HepG2 (cell line): Measurements from ENCODE around the gene CYSRT1. TPM values are rescaled to one million over a fixed set of nuclear protein-coding genes. Genes with fewer than 3 reads are reported as not detected.

Source experiments
- CHD4 ChIP-seq: fragments of 200-600 bp; sonication (generic); IDR thresholded peaks from 2 replicates; pipeline ENCODE4 v1.7.0; 2017; ENCODE audit warnings: mild to moderate bottlenecking, low read length, borderline replicate concordance
- FIP1L1 ChIP-seq: fragments of 200-400 bp; formaldehyde crosslinking; IDR thresholded peaks from 2 replicates; pipeline ENCODE4 v1.6.1; 2018; ENCODE audit warnings: low read depth, mild to moderate bottlenecking, low read length, moderate library complexity, borderline replicate concordance; ENCODE audit not compliant: insufficient read depth
- HOXA7 ChIP-seq: sonication (generic); formaldehyde crosslinking; IDR thresholded peaks from 2 replicates; pipeline ENCODE4 v1.8.1; 2022; ENCODE audit warnings: mild to moderate bottlenecking, missing genetic modification reagents, moderate library complexity
- IRF2 ChIP-seq: IDR thresholded peaks from 2 replicates; pipeline ENCODE4 v1.6.1; 2018; ENCODE audit warnings: missing genetic modification reagents, missing compliant biosample characterization
- MAZ ChIP-seq, 2 experiments: sonication (generic) in 1 of 2; formaldehyde crosslinking in 1 of 2; IDR thresholded peaks; 2 replicates each; pipeline versions ENCODE4 v1.5.0 to v1.6.1; 2012 to 2020; ENCODE audit warnings: low read depth in 2 of 2, mild to moderate bottlenecking in 2 of 2, borderline replicate concordance in 1 of 2, improper control_type of control experiment in 1 of 2, low read length in 1 of 2, missing genetic modification reagents in 1 of 2, moderate library complexity in 1 of 2
- NCOA1 ChIP-seq: sonication (generic); formaldehyde crosslinking; IDR thresholded peaks from 2 replicates; pipeline ENCODE4 v1.9.0; 2021; ENCODE audit warnings: missing genetic modification reagents
- SALL2 ChIP-seq: sonication (generic); formaldehyde crosslinking; IDR thresholded peaks from 2 replicates; pipeline ENCODE4 v1.8.1; 2023; ENCODE audit warnings: mild to moderate bottlenecking, missing genetic modification reagents, inconsistent platforms
- SMAD1 ChIP-seq: sonication (generic); formaldehyde crosslinking; IDR thresholded peaks from 2 replicates; pipeline ENCODE4 v1.4.0; 2020; ENCODE audit warnings: missing genetic modification reagents, low read depth, mild to moderate bottlenecking, borderline replicate concordance
- SMC3 ChIP-seq: IDR thresholded peaks from 2 replicates; pipeline ENCODE4 v1.6.1; 2011; ENCODE audit warnings: low read length, improper control_type of control experiment
- SRSF1 ChIP-seq: fragments of 200-400 bp; formaldehyde crosslinking; optimal IDR thresholded peaks from 2 replicates; pipeline ENCODE3; 2017; ENCODE audit warnings: mild to moderate bottlenecking, low read depth, low read length, moderate library complexity
- SRSF9 ChIP-seq: fragments of 200-400 bp; formaldehyde crosslinking; IDR thresholded peaks from 2 replicates; pipeline ENCODE4 v1.6.1; 2018; ENCODE audit warnings: borderline replicate concordance, mild to moderate bottlenecking, low read depth, low read length; ENCODE audit not compliant: insufficient read depth, poor library complexity, severe bottlenecking
- TAF15 ChIP-seq: fragments of 200-400 bp; formaldehyde crosslinking; IDR thresholded peaks from one replicate; pipeline ENCODE4 v1.6.1; 2018; ENCODE audit warnings: mild to moderate bottlenecking, low read depth, low read length; ENCODE audit not compliant: poor library complexity, severe bottlenecking
- TEAD2 ChIP-seq: sonication (generic); formaldehyde crosslinking; IDR thresholded peaks from 2 replicates; pipeline ENCODE4 v1.9.0; 2021; ENCODE audit warnings: missing genetic modification reagents
- ZBTB39 ChIP-seq: sonication (generic); formaldehyde crosslinking; IDR thresholded peaks from 2 replicates; pipeline ENCODE4 v1.5.0; 2020; ENCODE audit warnings: missing genetic modification reagents
- ZC3H4 ChIP-seq: sonication (generic); formaldehyde crosslinking; IDR thresholded peaks from 2 replicates; pipeline ENCODE4 v1.4.0; 2020; ENCODE audit warnings: missing genetic modification reagents, borderline replicate concordance
- ZNF18 ChIP-seq: sonication (generic); formaldehyde crosslinking; IDR thresholded peaks from 2 replicates; pipeline ENCODE4 v1.8.0; 2022; ENCODE audit warnings: mild to moderate bottlenecking, missing genetic modification reagents; ENCODE audit not compliant: insufficient replicate concordance
- ZNF263 ChIP-seq: sonication (generic); formaldehyde crosslinking; IDR thresholded peaks from 2 replicates; pipeline ENCODE4 v1.4.0; 2020; ENCODE audit warnings: missing genetic modification reagents
- ZNF331 ChIP-seq: sonication (generic); formaldehyde crosslinking; IDR thresholded peaks from 2 replicates; pipeline ENCODE4 v1.4.0; 2020; ENCODE audit warnings: missing genetic modification reagents
- ZNF33A ChIP-seq: sonication (generic); formaldehyde crosslinking; IDR thresholded peaks from 2 replicates; pipeline ENCODE4 v1.5.1; 2020; ENCODE audit warnings: missing genetic modification reagents, mild to moderate bottlenecking, moderate library complexity, borderline replicate concordance
- ZNF33B ChIP-seq: sonication (generic); formaldehyde crosslinking; IDR thresholded peaks from 2 replicates; pipeline ENCODE4 v1.5.1; 2020; ENCODE audit warnings: mild to moderate bottlenecking, missing genetic modification reagents
- ZNF572 ChIP-seq: sonication (generic); formaldehyde crosslinking; IDR thresholded peaks from 2 replicates; pipeline ENCODE4 v1.5.1; 2020; ENCODE audit warnings: mild to moderate bottlenecking, missing genetic modification reagents
- ZNF878 ChIP-seq: sonication (generic); formaldehyde crosslinking; IDR thresholded peaks from 2 replicates; pipeline ENCODE4 v1.8.1; 2023; ENCODE audit warnings: mild to moderate bottlenecking, missing genetic modification reagents, moderate library complexity
- polyA plus RNA-seq, 8 experiments: library from polyadenylated mRNA; depleted of rRNA in 3 of 8; stranded (reverse) in 7 of 8; unstranded in 1 of 8; fragments of >200 nt; fragmentation: Illumina TruSeq in 4 of 8; extraction: Trizol in 4 of 8; gene quantifications; 2 replicates each; pipeline versions ENCODE4 v1.2.1 to v1.2.3, GENCODE V29; 2011 to 2016; ENCODE audit warnings: low read depth in 4 of 8, missing spikeins in 1 of 8, mixed read lengths in 1 of 8; ENCODE audit not compliant: insufficient read depth in 1 of 8
- total RNA-seq, 5 experiments: library from RNA; depleted of rRNA; stranded (reverse); fragments of >200 nt; fragmentation: Illumina TruSeq; extraction: Trizol; gene quantifications; 2 replicates each; pipeline ENCODE4 v1.2.3, GENCODE V29; 2016; ENCODE audit warnings: low read depth in 1 of 5
- TF ChIP-seq, protein P1 (sequence below): sonication (generic); formaldehyde crosslinking; conservative IDR thresholded peaks from 2 replicates; pipeline ENCODE4 v1.4.0; 2020; ENCODE audit warnings: missing genetic modification reagents

Gene CYSRT1
- total and polyA plus RNA-seq, 2 of the 13 experiments (the other 11 are each of a cell fraction or from before 2014, with no cell fraction given): 1.5 to 2.1 TPM

DNA sequence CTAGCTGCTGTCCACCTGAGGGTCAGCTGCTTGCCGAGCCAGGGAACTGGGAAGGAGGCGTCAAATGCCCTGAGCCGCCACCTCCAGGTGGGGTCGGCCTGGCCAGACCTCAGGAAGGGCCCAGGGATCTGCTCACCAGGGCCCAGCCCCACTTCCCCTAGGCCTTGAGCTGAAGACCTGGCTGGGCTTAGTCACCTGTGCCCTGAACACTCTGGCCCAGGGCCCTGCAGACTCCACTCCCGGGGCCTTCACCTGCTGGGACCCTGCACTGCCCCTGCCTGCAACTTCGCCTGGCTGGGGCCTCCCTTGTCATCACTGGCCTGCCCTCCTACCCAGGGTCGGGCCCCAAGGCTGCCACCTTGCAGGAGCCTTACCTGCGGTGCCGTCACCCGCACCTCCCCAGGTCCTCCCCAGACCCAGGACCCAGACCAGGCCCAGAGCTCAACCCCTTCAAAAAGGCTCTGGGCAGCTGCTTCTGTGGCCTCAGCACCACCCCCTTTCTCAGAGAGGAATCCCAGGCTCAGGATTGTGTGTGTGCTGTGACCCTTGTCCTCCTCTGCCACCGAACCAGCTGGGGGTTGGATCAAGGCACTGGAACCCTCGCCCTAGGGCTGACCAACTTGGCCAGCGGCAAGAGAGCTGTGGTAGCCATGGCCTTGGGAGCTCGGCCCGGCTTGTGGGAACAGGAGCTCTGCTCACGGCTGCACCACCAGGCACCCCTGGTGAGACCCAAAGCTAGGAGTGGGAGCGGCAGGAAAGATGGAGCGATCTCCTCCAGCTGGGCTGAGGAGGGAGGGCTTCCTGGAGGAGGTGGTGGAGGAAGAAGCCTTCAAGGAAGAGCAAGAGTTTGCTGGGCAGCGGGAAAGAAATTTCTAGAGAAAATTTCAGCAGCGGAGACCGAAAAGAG, 29.0 kb downstream of the CYSRT1 start (continued):
- TF ChIP-seq ZBTB39 (CRISPR knock-in tag) (no peak), SRSF9 (no peak), TEAD2 (no peak), SMAD1 (no peak), IRF2 (CRISPR knock-in tag) (no peak), HOXA7 (no peak), ZNF33B (no peak), ZNF878 (CRISPR knock-in tag) (no peak), MAZ (IDR thresholded peaks at IDR 0.05; ENCODE audit: borderline replicate concordance, low read depth, low read length) (no peak), MAZ (CRISPR knock-in tag; IDR thresholded peaks at IDR 0.05; ENCODE audit: low read depth) (no peak), SALL2 (CRISPR knock-in tag) (no peak), NCOA1 (CRISPR knock-in tag) (no peak), SMC3 (no peak), ZNF33A (CRISPR knock-in tag) (no peak), ZNF572 (CRISPR knock-in tag) (no peak), TAF15 (no peak), SRSF1 (no peak), ZNF263 (CRISPR knock-in tag) (no peak), ZC3H4 (CRISPR knock-in tag) (no peak), CHD4 (no peak), ZNF18 (CRISPR knock-in tag) (no peak), FIP1L1 (no peak), ZNF331 (CRISPR knock-in tag) (0 out of 2 replicates have a peak, but pooled peaks have one; percentile 2)
- TF ChIP-seq, protein P1, sequence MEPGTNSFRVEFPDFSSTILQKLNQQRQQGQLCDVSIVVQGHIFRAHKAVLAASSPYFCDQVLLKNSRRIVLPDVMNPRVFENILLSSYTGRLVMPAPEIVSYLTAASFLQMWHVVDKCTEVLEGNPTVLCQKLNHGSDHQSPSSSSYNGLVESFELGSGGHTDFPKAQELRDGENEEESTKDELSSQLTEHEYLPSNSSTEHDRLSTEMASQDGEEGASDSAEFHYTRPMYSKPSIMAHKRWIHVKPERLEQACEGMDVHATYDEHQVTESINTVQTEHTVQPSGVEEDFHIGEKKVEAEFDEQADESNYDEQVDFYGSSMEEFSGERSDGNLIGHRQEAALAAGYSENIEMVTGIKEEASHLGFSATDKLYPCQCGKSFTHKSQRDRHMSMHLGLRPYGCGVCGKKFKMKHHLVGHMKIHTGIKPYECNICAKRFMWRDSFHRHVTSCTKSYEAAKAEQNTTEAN (CRISPR knock-in tag): no peak
